ENCODE data around the gene POMT1.
"Not testable (repeated sequence)": the region's sequence is repeated elsewhere in the genome, so short reads cannot be mapped to it uniquely, and the experiment has no call there.

Gene POMT1

GRCh38 chr9:131500939-131501541, 1.7 kb upstream of the POMT1 start:
- DNase-seq, result peak; percentile 26

DNA sequence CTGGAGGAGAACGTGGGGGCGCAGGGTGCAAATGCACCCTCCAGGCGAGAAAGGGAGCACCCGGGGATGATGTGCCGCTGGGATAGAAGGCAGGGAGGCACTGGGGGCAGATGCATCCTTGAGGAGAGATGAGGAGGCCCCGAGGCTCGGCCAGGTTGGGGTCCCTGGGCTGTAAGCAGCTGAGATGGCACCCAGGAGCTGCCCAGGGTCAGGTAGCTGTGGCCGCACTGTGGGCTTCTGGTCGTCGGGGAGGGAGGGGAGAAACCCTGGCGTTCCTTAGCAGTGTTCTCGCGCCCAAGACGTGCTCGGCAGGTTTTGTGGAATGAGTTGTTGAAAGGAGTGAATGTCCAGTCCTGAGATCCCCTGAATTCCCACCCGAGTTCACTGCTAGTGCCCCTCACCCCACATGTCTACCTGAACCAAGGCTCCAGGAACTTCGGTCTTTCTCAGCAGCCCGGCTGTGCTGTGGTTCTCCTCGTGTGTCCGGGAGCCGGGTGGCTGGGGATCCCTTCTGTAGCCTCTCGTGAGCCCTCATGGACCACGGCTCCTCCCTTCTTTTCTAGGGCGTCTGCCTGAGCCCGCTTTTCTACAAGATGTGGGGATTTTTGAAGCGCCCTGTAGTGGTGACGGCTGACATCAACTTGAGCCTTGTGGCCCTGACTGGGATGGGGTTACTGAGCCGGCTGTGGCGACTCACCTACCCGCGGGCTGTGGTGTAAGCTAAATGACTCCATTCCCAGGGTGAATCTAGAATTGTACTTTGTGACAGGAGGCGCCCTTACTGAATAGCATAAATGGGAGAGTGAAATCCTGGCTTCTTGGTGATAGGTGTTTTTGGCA, 1.1 kb downstream of the POMT1 start:
- DNase-seq, result peak; percentile 2

- peak; percentile 34 for DNase-seq
Observed at GRCh38 chr9:131505012-131505411, 2.3 kb downstream of the POMT1 start.

GRCh38 chr9:131511416-131511815, 8.7 kb downstream of the POMT1 start:
- no peak for DNase-seq

- DNase-seq, result no peak
Observed at GRCh38 chr9:131511880-131512279, 9.2 kb downstream of the POMT1 start.

DNA sequence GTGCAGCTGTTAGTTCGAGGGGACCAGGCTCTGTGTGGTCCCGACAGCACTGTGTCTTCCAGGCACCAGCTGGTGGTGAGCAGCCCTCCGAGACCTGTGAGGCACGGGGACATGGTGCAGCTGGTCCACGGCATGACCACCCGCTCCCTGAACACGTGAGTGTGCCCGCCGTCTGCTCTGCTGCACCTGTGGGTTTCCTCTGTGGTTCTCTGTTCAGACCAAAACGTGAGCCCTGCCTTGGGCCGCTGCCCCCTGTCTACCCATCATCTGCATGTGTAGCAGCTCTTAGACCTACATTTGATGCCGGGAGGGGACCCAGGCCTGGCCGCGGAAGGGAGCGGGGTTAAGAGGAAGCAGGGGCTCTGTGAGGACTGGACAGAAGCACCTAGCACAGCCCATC, 10.5 kb downstream of the POMT1 start:
- DNase-seq, result no peak

DNA sequence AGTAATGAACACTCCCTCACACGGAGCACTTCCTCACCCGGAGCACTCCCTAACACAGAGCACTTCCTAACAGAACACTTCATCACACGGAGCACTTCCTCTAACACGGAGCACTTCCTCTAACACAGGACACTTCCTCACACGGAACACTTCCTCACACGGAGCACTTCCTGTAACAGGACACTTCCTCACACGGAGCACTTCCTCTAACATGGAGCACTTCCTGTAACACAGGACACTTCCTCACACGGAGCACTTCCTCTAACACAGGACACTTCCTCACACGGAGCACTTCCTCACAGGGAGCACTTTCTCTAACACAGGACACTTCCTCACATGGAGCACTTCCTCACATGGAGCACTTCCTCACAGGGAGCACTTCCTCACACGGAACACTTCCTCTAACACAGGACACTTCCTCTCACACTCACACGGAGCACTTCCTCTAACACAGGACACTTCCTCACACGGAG, 12.9 kb downstream of the POMT1 start:
- not testable (repeated sequence) for DNase-seq

- no peak for DNase-seq
Observed at GRCh38 chr9:131516100-131516499, 13.4 kb downstream of the POMT1 start.

GRCh38 chr9:131516930-131517329, 14.2 kb downstream of the POMT1 start:
- no peak for DNase-seq

GRCh38 chr9:131517761-131518190, 15.1 kb downstream of the POMT1 start:
- DNase-seq, result no peak

GRCh38 chr9:131518553-131518952, 15.8 kb downstream of the POMT1 start:
- no peak for DNase-seq

GRCh38 chr9:131520503-131520902, 17.8 kb downstream of the POMT1 start:
- DNase-seq, result no peak

DNA sequence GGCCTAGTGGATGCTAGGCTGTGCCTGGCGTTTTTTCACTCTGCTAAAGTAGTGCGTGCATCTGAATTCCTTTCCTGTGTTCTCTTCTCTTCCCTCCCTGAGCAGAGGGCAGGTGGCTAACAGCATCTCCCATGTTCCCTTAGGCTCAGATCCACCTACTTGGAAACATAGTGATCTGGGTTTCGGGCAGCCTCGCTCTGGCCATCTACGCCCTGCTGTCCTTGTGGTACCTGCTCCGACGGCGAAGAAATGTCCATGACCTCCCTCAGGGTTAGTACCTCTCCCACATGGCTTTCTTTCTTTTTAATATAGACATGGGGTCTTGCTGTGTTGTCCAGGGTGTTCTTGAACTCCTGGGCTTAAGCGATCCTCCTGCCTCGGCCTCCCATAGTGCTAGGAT, 18.5 kb downstream of the POMT1 start:
- DNase-seq, result no peak

- no peak for DNase-seq
Observed at GRCh38 chr9:131521822-131522221, 19.1 kb downstream of the POMT1 start.

DNA sequence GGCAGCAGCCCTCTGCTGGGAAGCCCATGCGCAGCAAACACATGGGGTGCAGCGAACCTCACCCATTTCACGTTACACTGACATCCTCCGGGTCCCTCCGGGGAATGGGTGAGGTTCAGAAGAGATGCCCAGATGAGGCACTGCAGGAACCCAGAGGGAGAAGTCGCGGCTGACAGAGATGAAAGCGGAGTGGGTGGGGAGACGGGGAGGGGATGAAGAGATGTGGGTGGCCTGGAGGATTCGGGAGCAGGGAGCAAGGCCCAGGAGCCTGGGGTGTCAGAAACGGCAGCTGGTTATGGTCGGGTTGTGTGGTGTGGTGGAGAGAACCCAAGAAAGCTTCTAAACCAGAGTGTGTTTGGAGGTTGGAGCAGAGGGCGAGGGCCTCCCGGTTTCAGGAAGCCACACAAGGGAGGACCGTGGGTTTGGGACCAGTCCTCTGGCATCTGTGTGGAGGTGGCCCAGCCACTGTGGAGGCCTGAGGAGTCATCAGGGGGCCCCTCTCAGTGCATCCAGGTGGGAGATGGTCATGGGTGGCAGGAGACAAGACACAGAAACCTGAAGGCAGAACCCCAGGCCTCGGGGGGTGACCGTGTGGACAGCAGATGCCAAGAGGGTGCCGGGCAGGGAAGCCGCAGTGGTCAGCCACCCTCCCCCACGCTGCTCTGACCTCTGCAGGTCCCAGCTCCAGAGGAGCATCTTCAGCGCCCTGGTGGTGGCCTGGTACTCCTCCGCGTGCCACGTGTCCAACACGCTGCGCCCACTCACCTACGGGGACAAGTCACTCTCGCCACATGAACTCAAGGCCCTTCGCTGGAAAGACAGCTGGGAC, 19.8 kb downstream of the POMT1 start:
- no peak for DNase-seq

DNA sequence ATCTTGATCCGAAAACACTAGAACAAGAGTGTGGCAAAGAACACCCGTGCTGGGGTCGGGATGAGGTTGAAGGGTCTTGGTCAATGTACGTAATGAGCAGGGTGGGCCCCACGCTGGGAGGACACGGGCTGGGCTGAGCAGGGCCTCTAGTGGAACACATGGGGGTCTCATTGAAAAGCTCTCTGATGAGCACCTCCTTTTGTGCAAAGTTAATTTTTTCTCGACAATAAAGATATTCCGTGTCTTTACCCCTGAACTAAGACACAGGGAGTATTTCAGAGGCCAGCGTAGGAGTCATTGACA, 20.3 kb downstream of the POMT1 start:
- no peak for DNase-seq

DNA sequence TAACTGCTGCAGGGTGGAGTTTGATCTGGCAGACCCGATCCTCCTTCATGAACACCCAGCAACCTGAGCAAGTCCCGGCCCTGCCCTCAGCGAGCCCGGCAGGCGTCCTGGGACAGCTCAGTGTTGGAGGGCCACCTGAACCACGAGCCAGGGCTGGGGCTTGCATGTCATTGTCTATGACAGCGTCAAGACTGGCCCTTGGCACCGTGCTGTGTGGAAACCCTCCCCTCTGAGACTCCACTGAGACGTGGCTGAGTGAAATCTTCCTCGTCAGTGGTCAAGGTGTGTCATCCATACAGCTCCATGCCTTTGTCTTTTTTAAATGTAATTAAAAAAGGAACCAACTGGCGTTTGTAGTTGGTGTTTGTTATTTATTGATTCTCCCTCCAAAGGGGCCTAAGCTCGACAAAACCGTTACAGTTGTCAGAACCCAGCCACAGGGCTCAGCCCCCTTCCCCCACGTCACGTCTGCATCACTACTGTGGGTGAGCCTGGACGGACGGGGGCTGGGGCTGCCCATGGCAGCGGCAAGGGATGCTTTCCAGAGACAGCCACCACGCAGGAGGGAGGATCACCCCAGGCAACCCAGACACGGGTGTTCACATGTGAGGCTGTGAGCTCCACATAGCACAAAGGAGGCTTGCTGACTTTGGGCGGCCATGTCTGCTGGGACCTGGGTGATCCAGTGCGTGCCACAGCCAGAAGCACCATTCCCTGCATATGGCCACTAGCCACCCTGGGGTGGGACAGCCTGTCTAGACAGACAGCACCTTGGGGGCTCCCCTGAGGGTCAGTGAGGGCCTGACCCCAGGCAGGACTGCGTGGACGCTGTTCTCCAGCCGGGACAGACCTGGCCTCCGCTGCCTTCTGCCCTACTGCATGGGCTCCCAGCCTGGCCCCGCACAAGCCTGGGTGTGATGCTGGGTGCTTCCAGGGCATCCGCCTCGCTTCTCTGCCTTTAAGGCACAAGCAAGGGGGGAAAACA, 21.0 kb downstream of the POMT1 start:
- DNase-seq, result no peak

- DNase-seq, result no peak
Observed at GRCh38 chr9:131524665-131525315, 22.1 kb downstream of the POMT1 start.

GRCh38 chr9:131525643-131526565, 23.2 kb downstream of the POMT1 start:
- no peak for DNase-seq

DNA sequence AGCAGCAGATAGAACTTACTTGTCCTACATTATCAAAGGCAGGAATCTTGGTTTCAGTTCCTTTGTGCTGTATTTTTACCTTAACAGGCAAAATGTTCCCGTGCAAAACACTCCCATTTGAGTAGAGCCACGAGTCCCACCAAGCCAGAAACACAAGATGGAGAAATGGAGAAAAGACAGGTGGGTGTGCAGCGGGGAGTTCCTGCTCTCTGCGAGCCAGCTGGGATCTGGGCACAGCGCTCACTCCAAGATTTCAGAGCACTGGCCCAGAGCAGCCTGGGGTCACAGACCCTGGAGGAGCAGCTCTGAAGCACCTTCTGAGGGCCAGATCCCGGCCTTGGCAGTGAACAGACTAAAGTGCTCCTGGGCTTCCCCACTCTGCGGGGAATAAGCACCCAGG, 25.5 kb downstream of the POMT1 start:
- no peak for DNase-seq

Measured in OCI-M1 (cell line).